Measurements from ENCODE around the gene RDX.
A peak's percentile ranks its signal among the peaks of the same experiment; 100 is the strongest.

The RDX gene

DNA sequence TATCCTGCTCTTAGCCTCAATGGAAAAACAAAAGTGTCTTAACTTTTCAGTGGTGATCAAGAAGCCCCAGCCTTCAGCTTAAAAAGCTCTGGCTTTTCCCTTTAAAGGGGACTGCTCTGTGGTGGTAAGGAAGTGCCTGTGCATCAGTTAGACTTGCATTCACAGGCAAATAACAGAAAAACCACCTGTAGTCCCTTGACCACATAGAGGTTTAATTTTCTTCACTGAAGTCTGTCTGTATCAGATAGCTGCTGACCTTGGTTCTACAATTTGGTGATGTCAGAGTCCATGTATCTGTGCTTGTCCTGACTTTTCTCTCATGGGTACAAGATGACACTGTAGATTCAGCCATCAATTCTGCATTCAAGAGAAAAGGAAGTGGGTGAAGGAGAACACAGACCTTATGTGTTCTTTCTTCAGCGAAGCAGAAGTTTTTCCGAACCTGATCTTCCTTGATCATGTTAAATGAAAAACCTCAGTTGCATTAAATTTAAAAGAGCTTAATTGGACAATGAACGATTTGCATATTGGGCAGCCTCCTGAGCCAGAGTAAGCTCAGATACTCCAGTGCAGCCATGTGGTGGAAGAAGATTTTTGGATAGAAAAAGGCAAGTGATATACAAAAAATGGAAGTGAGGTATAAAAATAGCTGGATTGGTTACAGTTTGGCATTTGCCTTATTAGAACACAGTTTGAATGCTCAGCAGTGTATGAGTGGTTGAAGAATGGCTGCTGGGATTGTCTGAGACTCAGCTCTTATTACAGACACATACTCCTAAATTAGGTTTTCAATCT lies 43.2 kb upstream of the RDX start:
- Histone ChIP-seq H2AFZ (ENCODE audit: low read length) (no peak overlapping the region), H3K27me3 (ENCODE audit: insufficient read depth, low read length, poor library complexity, severe bottlenecking) (no peaks in the 10 kb centered on the region), H3K9ac (ENCODE audit: low read depth, low read length, poor library complexity, severe bottlenecking) (no peak overlapping the region), H3K9me2 (replicated peaks; ENCODE audit: low read depth, low read length) (no peaks in the 10 kb centered on the region), H3K4me1 (ENCODE audit: insufficient read depth, low read length, poor library complexity, severe bottlenecking) (peaks cover 11% of the 10 kb centered on the region), H3K9me3 (ENCODE audit: insufficient read depth, low read depth, low read length) (no peaks in the 10 kb centered on the region), H3K4me2 (ENCODE audit: low read depth, low read length, poor library complexity, severe bottlenecking) (peak overlapping the region; percentile 29), H3K4me3 (ENCODE audit: low read length, poor library complexity, severe bottlenecking) (no peak overlapping the region), H3K36me3 (ENCODE audit: insufficient read depth, low read length) (no peaks in the 10 kb centered on the region), H3F3A (ENCODE audit: low read depth) (no peaks in the 10 kb centered on the region), H4K20me1 (ENCODE audit: insufficient read depth, low read length, poor library complexity, severe bottlenecking) (no peaks in the 10 kb centered on the region), H3K79me2 (ENCODE audit: insufficient read depth, low read length) (no peaks in the 10 kb centered on the region)
- no peak for TF ChIP-seq EZH2phosphoT487 (IDR thresholded peaks at IDR 0.05; ENCODE audit: borderline replicate concordance)
- TF ChIP-seq, protein P1, sequence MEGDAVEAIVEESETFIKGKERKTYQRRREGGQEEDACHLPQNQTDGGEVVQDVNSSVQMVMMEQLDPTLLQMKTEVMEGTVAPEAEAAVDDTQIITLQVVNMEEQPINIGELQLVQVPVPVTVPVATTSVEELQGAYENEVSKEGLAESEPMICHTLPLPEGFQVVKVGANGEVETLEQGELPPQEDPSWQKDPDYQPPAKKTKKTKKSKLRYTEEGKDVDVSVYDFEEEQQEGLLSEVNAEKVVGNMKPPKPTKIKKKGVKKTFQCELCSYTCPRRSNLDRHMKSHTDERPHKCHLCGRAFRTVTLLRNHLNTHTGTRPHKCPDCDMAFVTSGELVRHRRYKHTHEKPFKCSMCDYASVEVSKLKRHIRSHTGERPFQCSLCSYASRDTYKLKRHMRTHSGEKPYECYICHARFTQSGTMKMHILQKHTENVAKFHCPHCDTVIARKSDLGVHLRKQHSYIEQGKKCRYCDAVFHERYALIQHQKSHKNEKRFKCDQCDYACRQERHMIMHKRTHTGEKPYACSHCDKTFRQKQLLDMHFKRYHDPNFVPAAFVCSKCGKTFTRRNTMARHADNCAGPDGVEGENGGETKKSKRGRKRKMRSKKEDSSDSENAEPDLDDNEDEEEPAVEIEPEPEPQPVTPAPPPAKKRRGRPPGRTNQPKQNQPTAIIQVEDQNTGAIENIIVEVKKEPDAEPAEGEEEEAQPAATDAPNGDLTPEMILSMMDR (conservative IDR thresholded peaks at IDR 0.05; ENCODE audit: low read length): no peak

DNA sequence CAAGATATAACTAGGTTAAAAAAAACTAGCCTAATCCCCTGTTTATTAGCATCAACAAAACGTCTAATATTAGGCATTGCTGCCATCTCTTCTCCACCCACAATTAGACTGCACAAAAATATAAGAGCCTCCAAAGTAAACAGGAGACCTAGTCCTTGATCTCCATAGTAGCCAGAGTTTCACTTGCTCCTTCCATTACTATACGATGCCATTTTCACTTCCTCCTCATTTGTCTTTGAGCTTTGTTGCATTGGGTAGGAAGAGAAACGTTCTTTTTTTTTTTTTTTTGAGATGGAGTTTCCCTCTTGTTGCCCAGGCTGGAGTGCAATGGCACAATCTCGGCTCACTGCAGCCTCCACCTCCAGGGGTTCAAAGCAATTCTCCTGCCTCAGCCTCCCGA lies 42.3 kb upstream of the RDX start:
- no peak overlapping the region for H3K4me2 ChIP-seq (ENCODE audit: low read depth, low read length, poor library complexity, severe bottlenecking)
- H2AFZ ChIP-seq (ENCODE audit: low read length): no peak overlapping the region

DNA sequence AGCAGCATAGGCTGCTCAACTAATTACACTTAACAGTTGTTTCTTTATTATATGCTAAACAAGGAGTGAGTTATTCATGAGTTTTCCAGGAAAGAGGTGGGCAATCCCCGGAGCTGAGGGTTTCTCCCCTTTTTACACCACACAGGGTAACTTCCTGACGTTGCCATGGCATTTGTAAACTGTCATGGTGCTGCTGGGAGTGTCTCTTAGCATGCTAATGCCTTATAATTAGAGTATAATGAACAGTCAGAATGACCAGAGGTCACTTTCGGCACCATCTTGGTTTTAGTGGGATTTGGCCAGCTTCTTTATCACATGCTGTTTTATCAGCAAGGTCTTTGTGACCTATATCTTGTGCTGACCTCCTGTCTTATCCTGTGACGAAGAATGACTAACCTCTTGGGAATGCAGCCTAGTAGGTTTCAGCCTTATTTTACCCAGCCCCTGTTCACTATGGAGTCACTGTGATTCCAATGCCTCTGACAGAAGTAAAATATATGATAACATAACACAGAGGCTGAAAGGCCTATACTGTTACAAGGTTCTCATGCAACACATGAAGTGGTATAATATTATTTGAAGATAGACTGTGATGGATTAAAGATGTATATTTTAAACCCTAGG lies 41.3 kb upstream of the RDX start:
- no peak overlapping the region for H3K9ac ChIP-seq (ENCODE audit: low read depth, low read length, poor library complexity, severe bottlenecking)
- H3F3A ChIP-seq (ENCODE audit: low read depth): no peaks in the 10 kb centered on the region
- TF ChIP-seq, protein P1 (conservative IDR thresholded peaks at IDR 0.05; ENCODE audit: low read length): no peak
- no peak for TF ChIP-seq EZH2phosphoT487 (IDR thresholded peaks at IDR 0.05; ENCODE audit: borderline replicate concordance)
- H2AFZ ChIP-seq (ENCODE audit: low read length): no peak overlapping the region
- H3K36me3 ChIP-seq (ENCODE audit: insufficient read depth, low read length): no peaks in the 10 kb centered on the region
- H3K9me3 ChIP-seq (ENCODE audit: insufficient read depth, low read depth, low read length): no peaks in the 10 kb centered on the region
- no peaks in the 10 kb centered on the region for H3K27me3 ChIP-seq (ENCODE audit: insufficient read depth, low read length, poor library complexity, severe bottlenecking)
- peaks cover 11% of the 10 kb centered on the region for H3K4me1 ChIP-seq (ENCODE audit: insufficient read depth, low read length, poor library complexity, severe bottlenecking)
- no peak overlapping the region for H3K4me2 ChIP-seq (ENCODE audit: low read depth, low read length, poor library complexity, severe bottlenecking)
- H3K79me2 ChIP-seq (ENCODE audit: insufficient read depth, low read length): no peaks in the 10 kb centered on the region
- no peaks in the 10 kb centered on the region for H3K9me2 ChIP-seq (replicated peaks; ENCODE audit: low read depth, low read length)
- H4K20me1 ChIP-seq (ENCODE audit: insufficient read depth, low read length, poor library complexity, severe bottlenecking): no peaks in the 10 kb centered on the region
- no peak overlapping the region for H3K4me3 ChIP-seq (ENCODE audit: low read length, poor library complexity, severe bottlenecking)

More for the DNA sequence above, 42.3 kb upstream of the RDX start:
- no peaks in the 10 kb centered on the region for H3K36me3 ChIP-seq (ENCODE audit: insufficient read depth, low read length)
- no peaks in the 10 kb centered on the region for H3F3A ChIP-seq (ENCODE audit: low read depth)
- H3K4me1 ChIP-seq (ENCODE audit: insufficient read depth, low read length, poor library complexity, severe bottlenecking): peaks cover 11% of the 10 kb centered on the region
- no peak overlapping the region for H3K9ac ChIP-seq (ENCODE audit: low read depth, low read length, poor library complexity, severe bottlenecking)
- no peaks in the 10 kb centered on the region for H3K27me3 ChIP-seq (ENCODE audit: insufficient read depth, low read length, poor library complexity, severe bottlenecking)
- H3K9me2 ChIP-seq (replicated peaks; ENCODE audit: low read depth, low read length): no peaks in the 10 kb centered on the region
- TF ChIP-seq, protein P1 (conservative IDR thresholded peaks at IDR 0.05; ENCODE audit: low read length): no peak
- no peak for TF ChIP-seq EZH2phosphoT487 (IDR thresholded peaks at IDR 0.05; ENCODE audit: borderline replicate concordance)
- no peaks in the 10 kb centered on the region for H3K79me2 ChIP-seq (ENCODE audit: insufficient read depth, low read length)
- H4K20me1 ChIP-seq (ENCODE audit: insufficient read depth, low read length, poor library complexity, severe bottlenecking): no peaks in the 10 kb centered on the region
- no peaks in the 10 kb centered on the region for H3K9me3 ChIP-seq (ENCODE audit: insufficient read depth, low read depth, low read length)
- H3K4me3 ChIP-seq (ENCODE audit: low read length, poor library complexity, severe bottlenecking): no peak overlapping the region
